ENCODE measurements around the gene GALNT18.

DNA sequence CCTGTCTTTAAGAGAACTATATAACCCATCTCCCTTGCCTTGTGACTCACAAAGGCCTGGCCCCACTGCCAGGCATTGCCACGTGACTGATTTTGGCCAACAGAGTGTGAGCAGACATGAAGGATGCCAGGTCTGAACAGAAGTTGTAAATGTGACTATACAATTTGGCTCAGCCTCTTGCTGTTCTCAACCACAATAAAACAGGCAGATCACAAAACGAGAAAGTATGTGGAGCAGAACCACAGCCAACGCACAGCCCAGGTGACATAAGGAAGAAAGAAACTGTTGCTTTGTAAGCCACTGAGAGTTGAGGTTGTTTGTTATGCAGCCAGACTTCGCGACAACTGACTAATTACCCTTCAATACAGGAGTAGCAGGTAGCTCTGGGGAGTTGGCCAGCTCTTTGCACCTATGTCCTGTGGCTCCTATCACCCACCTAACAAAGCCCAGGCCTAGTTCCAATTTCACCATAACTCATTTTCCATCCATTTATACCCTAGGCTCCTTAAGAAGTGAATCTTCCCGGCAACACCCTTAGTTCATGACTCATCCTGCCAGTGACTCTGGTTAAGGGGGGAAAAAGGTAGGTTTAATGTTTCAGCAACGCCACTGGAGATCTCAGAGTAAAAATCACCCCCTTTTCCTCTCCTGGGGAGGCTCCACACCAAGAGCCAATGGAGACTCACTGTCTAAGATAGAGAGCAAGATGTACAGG lies 53.7 kb downstream of the GALNT18 start:
- TF ChIP-seq, protein P1, sequence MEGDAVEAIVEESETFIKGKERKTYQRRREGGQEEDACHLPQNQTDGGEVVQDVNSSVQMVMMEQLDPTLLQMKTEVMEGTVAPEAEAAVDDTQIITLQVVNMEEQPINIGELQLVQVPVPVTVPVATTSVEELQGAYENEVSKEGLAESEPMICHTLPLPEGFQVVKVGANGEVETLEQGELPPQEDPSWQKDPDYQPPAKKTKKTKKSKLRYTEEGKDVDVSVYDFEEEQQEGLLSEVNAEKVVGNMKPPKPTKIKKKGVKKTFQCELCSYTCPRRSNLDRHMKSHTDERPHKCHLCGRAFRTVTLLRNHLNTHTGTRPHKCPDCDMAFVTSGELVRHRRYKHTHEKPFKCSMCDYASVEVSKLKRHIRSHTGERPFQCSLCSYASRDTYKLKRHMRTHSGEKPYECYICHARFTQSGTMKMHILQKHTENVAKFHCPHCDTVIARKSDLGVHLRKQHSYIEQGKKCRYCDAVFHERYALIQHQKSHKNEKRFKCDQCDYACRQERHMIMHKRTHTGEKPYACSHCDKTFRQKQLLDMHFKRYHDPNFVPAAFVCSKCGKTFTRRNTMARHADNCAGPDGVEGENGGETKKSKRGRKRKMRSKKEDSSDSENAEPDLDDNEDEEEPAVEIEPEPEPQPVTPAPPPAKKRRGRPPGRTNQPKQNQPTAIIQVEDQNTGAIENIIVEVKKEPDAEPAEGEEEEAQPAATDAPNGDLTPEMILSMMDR (IDR thresholded peaks at IDR 0.05) = no peak
- no peak for TF ChIP-seq EP300 (IDR thresholded peaks at IDR 0.05)

Data from ovary (tissue), 3 donors.